NK-92 (cell line): Measurements from ENCODE around the gene UBAC1.

Experiments used
- DNase-seq: peaks from one replicate; lab custom pipeline; 2025; ENCODE audit not compliant: unreplicated experiment; lab: John Stamatoyannopoulos, UW

UBAC1 gene

GRCh38 chr9:135993765-135994500, 32.8 kb upstream of the UBAC1 start:
- no peak for DNase-seq

DNA sequence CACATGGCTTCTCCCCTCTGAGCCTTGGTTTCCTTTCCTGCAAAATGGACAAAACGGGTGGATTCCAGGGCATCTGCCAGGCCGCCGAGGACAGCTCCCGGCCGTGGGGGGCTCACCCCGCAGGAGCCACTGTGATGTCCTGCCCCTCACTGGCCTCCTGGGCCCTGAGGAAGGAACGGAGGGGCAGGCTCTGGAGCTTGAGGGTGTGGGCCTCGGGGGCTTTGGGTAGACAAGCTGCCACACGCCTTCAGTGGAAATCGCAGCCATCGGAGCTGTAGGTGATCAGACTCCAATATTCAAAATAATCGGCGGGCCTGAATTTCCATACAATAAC, 32.2 kb upstream of the UBAC1 start:
- DNase-seq = no peak

GRCh38 chr9:135992486-135993408, 31.6 kb upstream of the UBAC1 start:
- DNase-seq = no peak

- DNase-seq = no peak
These were observed 30.6 kb upstream of the UBAC1 start for GRCh38 chr9:135991771-135992170.

DNA sequence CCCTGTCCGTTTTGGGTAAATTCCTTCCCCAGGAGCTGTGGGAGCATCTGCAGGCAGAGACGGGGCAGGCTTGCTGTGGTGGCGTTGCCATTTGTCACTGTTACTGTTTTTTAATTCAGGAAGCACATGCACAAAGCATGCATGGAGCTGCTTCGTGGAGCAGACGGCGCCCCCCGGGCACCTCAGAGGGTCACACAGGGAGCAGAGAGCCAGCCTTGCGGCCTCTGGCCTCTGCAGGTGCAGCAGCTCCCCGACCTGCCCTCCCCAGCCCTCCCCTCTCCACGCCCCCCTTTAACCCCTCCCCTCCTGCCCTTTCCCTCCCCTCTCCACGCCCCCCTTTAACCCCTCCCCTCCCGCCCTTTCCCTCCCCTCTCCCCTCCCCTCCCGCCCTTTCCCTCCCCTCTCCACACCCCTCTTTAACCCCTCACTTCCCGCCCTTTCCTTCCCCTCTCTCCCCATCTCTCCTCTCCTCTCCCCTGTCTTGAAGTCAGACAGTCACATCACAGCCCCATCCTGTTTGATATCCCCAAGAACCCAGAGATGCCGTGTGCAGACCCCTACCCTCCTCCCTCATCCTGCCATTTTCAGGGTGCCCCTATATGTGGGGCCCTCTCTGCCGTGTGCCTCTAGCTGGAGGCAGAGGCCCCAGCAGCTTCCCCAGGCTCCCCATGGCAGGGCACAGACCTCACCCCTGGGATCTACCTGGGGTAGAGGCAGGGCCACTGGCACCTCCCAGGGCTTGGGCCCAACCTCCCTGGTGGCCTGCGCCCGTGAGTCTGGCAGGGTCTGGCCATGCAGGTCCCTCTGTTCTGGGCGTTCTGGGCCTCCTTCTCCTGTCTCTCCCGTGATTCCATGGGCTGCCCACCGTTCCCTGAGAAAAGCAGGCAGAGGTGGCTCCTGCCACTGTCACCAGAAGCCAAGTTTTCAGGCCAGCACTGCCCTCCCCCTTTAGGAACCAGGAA, 29.6 kb upstream of the UBAC1 start:
- DNase-seq = no peak

GRCh38 chr9:135989722-135990467, 28.7 kb upstream of the UBAC1 start:
- no peak for DNase-seq

- no peak for DNase-seq
These were observed 28.0 kb upstream of the UBAC1 start for GRCh38 chr9:135989157-135989556.

DNA sequence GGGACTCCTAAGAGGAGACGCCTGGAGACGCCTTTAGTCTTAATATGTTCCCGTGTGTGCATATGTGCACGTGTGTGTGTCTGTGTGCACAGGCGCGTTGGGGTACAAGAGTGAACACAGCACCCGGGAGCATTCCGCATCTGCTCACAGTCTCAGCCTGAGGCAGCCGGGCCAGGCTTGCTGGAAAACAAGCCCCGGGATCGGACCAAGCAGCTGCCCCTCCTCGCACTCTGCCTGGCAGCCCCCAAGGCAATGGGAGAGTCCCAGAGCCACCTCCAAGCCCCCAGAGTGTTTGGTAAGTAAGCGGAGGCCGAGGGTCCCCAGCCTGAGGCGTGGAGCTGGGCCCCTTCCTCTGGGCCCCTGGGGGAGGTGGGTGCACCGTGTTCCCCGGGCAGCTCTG, 27.3 kb upstream of the UBAC1 start:
- DNase-seq = no peak

DNA sequence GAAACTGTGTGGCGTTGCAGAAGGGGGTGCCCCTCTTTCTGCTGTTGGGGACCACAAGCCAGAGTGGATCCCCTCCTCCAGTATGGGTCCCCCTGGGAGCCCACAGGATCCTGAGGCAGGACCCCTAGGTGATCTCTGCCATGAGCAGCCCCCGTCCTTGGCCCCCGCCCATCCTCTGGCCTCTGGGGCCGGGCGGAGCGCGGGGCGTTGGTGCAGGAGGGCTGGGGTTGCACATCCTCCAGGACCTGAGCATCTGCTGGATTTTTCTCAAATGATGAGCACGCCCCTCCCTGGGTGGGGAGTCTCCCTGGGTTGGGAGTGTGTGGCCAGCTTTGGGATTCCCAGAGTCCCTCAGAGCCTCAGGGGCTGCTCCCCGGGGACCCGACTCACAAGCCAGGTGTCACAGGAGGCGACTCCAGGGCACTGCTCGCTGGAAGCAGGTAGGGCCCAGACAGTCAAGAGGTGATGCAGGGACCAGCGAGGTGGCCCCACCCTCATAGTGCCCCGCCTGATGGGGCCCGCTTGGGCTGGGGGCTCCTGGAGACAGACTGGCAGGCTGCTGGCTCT, 26.7 kb upstream of the UBAC1 start:
- no peak for DNase-seq

DNA sequence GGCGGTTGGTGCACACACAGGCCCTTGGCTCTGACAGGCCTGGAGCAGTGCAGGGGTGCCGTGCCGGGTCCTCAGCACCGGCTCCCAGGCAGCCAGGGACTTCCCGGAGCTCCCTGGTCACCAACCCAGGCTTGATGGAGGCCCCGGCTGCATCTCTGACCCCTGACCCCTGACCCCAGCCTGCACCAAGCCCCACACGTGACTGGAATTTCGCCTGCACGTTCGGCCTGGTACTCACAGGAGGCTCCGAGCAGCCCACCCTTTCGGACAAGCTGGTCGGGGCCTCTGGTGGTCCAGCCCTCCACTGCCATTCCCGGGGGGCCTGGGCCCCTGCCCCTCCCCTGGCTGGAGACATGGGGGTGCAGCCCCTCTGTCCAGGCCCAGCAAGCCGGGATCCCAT, 25.4 kb upstream of the UBAC1 start:
- DNase-seq = no peak

DNA sequence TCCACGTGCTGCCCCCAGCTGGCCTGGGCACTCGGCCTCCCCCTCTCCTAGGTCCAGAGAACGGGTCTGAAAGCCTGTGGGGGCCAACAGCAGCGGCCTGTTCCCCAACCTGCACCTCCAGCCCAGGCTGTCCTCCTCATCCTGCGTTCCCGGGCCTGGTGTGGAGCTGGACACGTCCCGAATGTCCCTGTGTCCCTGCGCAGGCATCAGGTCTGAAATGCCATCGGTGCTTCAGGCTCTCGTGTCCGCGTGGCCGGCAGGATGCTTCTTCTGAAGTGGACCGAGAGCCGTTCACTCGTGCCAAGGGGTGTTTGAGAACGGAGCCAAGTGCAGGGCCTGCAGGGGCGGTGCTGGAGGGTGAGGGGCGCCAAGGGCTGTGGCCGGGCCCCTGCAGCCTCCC, 24.7 kb upstream of the UBAC1 start:
- DNase-seq = no peak

DNA sequence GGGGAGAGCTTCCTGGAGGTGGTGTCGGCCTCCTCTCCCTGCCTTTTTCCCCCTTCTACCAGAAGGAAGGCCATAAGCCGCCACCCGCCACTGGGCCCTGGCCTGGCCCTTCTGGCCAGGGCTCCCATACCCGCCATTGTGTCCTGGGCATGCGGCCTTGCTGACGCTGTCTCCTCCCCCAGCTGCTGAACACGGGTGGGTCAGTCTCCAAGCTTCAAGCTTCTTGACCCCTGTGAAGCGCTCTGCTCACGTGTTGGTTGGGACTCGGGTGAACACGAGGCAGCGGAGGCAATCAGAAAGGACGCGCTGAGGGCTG, 24.2 kb upstream of the UBAC1 start:
- no peak for DNase-seq

DNA sequence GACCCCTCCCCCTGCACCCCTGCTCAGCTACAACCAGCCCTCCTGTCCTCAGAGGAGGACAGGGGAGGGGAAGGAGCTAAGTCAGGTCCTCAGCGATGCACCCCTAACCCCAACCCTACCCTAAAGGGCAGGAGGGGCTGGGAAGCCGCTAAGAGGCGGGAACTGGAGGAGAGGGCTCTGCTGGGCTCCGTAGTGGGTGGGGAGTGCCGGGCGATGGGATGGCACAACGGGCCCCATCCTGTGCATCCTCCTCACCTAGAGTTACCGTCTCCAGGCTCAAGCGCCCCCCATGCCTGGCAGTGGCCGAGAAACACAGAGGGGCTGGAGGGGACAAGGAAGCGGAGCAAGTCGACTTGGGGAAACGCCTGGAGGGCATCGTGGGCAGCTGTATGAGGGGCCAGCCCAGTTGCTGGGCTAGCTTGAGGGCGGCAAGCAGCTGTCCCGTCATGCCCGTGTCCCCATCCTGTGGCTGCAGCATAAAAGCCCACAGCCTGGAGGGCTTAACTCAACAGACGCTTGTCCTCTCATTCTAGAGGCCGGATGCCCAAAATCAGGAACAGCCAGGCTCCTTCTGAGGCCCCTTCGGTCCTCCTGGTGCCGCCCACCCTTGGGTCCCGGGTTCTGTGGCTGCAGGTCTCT, 23.0 kb upstream of the UBAC1 start:
- no peak for DNase-seq

- no peak for DNase-seq
These were observed 22.3 kb upstream of the UBAC1 start for GRCh38 chr9:135983208-135984071.

GRCh38 chr9:135982499-135983207, 21.5 kb upstream of the UBAC1 start:
- no peak for DNase-seq

DNA sequence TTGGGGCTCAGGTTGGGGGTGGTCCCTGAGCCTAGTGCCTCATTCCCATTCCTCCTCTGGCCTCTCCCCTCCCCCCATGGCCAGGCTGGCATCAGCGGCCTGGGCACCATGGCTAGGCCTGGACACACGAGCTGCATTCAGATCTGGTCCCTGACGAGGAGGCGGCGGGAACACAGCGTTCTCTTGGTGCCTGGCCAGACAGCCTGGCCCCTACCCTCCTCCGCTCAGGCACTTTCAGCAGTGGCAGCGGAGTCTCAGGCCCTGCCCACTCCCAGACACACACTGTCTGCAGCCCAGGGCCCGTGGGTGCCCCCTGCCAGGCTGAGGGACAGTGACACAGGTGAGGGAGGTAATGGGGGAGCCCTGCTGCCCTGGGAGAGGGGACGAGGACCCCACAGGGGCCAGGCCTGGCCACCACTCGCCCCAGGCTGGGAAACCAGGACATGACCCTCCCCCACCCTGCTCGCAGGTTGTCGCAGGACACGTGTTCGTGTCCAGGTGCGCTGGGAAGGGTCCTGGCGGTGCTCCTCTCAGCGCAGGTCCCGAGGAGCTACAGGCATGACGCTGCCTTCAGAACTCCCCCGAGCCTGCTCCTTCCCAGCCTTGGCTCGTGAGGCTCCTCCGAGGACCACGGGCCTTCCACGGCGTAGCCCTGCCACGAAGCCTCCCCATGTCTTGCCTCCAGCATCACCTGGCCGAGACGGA, 19.9 kb upstream of the UBAC1 start:
- DNase-seq = no peak

DNA sequence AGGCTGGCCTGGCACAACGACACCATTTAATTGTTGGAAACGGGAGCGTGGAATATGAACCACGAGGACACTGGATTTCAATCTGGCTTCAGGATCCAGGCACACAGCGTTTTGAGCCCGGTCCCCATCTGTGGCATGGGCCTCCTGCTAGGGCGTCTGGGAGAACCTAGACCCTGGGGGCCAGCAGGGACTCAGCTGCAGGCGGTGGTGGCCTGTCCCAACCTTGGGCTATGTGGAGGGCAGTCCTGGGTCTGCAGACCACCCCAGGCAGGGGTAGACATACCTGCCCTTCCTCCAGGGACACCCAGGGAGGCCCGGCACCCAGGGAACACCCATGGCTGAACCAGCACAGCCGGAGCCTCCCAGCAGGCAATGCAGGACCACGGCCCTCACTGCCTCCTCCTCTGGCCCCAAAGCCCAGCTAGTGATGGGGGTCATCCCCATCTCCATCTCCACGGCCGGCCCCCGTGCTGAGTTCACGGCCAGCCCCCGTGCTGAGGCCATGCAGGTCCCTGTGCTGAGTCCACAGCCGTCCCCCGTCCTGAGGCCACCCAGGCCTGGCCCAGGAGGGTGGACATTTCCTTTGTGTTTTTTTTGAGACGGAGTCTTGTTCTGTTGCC, 18.5 kb upstream of the UBAC1 start:
- no peak for DNase-seq
